ENCODE results near the gene SYPL1.

The SYPL1 gene

DNA sequence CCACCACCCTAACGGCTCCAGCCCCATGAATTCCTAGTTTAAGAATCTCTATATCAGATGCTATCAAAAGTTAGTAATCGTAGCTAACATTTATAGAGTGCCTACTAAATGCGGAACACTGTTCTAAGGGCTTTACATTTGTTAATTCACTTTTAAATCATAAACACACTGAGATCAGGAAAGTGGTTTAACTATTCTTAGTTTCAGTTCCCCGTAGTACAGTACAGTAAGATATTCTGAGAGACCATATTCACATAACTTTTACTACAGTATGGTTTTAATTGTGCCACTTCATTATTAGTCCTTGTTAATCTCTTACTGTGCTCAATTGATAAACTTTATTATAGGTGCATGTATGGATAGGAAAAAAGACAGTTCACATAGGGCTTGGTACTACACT is 22.5 kb downstream of the SYPL1 start:
- no peak for DNase-seq

DNA sequence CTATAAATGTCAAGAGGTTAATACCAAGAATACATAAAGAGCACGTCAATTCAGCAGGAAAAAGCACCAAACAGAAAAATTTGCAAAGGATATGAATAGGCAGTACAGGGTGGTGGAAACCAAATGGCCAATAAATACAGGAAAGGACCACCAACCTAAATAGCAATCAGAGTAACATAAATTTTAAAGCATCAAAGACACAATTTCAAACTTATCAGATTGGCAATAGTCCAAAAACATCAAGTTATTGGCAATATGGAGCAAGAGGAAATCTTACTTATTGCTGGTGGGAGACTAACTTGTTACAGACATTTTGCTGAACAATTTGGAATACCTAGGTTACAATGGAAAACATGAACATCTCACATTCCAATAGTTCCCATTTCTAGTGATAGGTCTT is 24.1 kb downstream of the SYPL1 start:
- DNase-seq, result no peak

- no peak for DNase-seq
These were observed 26.1 kb downstream of the SYPL1 start for GRCh38 chr7:106086062-106086461.

DNA sequence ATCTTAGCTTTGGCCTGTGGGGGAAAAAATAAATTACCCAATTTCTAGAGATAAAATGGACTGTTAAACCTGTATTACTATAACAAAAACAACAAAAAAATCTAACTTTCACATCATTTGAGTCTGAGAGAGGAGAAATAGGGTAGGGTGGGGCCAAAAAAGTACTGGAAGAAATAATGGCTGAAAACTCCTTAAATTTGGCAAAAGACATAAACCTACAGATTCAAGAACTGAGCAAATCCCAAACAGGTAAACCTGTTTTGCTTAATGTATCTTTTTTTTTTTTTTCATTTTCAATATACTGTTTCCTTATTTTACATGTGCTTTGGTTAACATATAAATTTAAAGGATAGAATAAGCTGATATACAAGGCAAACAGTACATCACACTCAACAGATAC is 27.1 kb downstream of the SYPL1 start:
- DNase-seq, result no peak

DNA sequence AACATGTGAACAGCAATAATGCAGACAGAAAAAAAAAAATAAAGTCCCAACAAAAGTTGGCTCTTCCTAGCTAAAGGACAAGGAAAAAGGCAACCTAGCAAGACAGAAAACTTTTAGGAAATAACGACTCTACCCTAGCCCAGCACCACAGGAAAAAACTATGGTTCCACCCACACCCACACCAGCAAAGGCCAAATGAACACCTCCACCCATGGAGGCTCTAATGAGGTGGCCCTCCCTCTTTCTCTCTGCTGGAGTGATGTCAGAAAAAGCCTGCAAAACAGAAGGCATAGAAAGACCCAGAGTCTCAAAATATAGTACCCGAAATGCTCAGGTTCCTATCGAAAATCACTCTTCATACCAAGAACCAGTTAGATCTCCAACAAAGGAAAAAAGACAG is 28.4 kb downstream of the SYPL1 start:
- DNase-seq, result no peak

DNA sequence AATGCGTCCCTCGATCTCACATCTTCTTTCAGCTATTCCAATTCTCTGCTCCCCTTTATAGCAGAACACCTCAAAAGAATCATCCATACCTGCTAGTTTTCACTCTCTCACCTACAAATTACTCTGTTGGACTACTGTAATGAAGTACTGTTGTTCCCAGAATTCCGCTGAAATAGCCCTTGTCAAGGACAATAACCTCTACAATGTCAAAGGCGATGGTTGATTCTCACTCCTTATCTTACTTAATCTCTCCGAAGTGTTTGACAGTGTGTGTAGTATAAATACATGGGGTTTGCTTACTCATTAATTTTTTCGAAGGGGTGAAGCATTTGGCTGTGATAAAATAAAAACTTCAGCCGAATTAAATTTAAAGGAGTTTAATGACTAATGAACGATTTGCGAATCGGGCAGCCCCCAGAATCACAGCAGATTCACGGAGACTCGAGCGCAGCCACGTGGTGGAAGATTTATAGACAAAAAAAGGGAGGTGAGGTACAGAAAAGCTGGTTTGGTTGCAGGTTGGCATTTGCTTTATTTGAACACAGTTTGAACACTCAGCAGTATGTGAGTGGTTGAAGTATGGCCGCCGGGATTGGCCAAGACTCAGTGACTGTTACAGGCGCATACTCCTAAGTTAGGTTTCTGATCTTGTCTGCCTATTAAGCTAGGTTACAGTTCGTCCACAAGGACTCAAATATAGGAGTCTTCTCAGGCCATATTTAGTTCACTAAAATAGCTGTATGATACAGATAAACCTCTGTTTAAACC is 29.8 kb downstream of the SYPL1 start:
- DNase-seq, result no peak

DNA sequence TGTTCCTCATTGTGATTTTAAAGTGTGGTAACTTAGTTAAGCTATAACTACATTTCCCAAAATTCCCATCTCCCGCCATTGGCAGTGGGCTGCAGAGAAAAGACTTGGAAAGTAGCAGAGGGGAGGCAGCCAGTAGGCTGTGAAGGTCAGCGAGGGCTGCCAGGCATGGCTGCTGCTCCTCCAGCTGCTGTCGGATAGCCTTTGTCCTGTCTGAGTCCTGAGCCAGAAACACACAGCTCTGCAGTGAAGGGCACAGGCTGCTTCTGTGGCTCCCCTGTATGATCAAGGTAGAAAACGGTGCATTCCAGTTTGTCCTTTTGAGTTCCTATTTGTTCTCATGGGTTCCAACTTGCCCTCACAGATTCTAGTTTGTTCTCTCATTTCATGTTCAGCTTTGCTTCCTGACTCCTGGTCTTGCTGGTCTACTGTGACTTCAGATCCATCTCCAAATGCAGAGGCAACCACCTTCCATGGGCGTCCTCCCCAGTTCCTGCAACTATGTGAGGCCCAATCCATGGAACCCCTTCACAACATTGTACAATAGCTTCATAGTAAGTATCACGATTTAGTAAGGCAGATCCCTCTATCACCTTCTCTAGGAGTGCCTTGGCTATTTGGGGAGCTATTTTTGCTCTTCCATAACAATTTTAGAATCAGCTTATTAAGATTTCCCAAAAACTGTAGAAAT is 31.7 kb downstream of the SYPL1 start:
- no peak for DNase-seq

DNA sequence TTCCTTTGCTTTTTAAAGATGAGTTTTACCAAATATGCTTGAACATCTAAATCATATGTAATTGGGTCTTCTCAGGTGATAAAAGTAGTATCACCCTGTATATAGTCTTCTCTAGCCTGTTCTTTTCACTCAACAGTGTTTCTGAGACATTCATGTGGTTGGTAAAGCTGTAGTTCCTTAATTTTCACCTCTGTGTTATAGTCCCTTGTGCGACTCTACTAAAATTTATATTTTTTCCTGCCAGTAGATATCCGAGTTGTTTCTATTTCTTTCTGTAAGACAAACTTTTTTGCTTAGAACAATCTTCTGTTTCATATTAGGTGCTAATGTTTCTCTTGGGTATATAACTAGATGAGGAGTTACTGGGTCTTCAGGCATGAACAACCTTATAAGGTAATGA is 35.6 kb downstream of the SYPL1 start:
- no peak for DNase-seq

DNA sequence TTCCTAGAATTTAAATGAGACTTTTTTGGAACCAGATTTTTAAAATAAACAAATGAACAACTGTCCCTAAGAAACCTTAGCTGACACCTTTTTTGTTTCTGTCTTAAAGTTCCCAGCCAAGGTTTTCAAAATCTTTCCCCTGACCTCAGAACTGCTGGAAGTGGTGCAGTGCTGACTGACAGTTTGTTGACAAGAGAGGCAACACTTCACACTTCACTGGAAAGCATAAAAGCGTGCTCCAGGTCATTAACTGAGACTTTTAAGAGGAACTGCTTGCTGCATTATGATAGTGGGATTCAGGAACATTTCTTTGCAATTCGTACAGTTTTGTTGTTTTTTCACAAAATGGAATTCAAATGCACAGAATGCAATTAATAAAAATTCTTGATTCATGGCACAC is 36.2 kb downstream of the SYPL1 start:
- DNase-seq, result no peak

GRCh38 chr7:106074257-106074656 is 37.9 kb downstream of the SYPL1 start:
- no peak for DNase-seq

DNA sequence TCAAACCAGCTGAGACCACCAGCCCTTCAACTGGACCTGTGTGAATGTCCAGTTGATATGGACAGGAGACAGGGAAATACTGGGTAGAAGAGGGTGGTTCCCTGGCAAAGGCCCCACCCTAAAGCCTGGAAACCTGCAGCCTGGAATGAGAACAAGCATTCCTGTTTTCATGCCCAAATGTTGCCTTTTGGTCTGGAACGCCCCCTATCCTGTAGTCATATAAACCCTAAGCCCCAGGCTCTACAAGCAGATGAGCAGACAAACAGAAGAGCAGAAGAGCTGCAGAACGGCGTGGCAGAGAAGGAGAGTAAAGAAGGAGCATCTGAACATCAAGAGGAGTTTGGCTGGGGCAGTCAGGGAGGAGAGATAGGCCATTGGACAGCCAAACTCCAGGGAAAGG is 38.4 kb downstream of the SYPL1 start:
- no peak for DNase-seq

DNA sequence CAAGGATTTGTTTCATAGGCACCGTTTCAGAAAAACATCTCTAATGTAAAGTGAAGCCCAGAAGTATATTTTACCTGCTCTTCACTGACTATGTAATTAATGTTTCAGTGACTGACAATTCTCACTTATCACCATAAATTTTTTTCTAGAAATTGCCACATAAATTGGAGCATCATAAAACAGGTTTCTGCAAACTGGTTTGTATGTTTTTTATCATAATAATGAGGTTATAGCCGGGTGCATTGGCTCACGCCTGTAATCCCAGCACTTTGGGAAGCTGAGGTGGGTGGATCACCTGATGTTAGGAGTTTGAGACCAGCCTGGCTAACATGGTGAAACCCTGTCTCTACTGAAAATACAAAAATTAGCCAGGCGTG is 39.4 kb downstream of the SYPL1 start:
- no peak for DNase-seq

DNA sequence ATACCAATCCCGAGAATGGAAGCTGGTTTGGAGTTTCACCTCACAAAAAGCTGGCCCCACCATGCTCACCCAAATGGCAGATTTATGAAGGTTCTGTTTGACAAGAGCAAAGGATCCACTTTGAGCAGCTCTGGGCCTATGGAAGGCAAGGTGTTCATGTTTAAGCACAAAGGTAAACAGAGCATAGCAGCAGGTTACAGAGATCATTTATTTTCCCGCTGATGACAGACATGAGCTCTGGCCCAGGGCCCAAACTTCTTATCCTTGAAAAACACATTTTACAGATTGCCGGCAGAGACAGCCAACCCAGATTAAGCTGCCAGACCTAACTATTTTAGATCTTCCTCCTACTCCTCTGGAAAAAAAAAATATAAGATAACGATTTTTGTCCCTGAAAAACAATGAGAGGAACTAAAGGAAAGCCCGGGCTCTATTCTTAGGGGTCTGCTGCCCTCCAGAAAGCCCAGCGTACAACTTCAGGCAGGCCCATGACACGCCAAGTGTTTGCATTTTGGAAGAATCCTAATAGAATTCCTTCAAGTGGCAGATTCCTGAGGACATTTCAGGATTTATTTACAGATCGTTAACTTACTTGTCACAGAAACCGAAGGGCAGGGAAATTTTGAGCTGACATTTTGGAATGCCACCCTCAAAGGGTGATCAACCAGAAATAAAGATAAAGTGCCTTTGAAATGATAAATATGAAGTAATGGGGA is 40.0 kb downstream of the SYPL1 start:
- DNase-seq, result no peak

DNA sequence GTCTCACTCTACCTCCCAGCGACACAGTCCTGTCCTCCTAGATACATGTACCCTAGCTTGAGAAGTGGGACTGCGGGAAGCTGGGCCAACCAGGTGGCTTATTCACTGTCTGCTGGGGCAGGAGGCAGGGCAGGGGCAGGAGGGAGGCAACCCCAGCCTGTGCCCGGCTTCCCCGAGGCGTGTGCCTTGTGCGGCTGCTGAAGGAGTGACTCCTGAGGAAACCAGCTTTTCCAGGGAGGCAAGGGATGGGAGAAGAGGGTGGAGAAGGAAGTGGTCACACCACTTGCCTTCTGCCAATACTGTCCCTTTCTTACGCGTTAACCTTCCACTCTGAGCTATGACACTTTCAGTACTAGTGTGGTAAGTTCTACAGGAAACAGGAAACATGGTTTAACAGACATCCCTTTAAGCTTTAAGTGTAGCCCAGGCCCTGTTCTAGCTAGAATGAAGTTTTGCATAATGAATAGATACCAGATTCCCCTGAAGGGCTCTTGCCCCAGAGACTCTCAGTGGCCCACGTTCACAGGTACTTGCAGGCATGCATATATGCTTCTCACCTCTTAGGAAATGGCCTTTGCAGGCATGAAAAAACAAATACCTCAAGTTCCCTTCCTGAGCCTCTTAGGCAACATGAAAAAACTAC is 40.6 kb downstream of the SYPL1 start:
- DNase-seq, result peak; percentile 42

- no peak for DNase-seq
These were observed 41.4 kb downstream of the SYPL1 start for GRCh38 chr7:106070567-106071254.

- no peak for DNase-seq
These were observed 41.9 kb downstream of the SYPL1 start for GRCh38 chr7:106070201-106070551.

DNA sequence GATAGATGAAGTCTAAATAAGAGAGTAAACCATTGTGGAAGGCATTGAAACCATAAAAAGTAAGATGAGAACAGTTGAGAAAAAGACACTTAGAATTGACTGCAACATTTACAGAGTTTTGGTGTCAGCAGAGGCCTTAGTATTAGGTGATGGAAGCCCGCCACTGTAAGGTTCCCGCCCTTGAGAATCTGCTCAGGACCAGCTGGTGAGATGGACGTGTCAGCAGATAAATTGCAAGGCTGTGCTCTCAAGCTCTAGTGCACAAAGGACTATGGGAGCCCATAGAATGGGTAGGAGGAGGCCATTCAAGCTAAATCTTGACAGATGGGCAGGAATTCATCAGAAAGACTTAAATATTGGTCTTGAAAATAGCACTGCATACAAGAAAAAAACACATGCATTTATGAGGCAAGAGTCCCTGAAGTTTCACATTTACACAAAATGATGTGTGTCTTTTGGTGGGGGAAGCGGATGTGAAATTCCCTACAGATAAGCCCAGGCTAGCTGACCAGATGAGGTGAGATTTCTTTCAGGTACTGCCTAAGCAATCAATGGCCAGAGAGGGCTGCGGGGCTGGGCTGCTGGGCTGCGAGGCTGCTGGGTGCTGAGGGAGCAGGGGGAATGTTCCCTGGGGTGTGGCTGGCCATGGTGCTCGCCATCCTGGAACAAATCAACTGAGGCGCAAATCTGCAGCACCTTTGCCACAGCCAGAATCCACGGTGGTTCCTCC is 42.5 kb downstream of the SYPL1 start:
- no peak for DNase-seq

DNA sequence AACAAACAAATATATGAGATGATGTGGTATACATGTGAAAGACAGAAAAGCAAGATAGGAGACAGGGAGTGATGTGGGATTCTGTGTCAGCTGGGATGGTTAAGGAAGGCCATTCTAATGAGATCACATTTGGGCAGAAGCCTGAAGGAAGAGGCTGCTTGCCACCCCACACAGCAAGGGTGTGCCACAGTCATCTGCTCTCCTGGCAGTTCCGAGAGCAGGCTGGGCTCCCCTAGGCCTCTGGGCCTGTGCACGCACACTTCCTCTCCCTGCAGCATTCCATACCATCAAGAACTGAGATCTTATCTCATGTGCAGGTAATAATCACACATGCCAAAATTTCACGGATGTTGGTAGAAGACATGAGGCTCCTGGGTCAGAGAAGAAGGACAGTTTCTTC is 43.1 kb downstream of the SYPL1 start:
- DNase-seq, result no peak

GRCh38 chr7:106068538-106068961 is 43.6 kb downstream of the SYPL1 start:
- no peak for DNase-seq

DNA sequence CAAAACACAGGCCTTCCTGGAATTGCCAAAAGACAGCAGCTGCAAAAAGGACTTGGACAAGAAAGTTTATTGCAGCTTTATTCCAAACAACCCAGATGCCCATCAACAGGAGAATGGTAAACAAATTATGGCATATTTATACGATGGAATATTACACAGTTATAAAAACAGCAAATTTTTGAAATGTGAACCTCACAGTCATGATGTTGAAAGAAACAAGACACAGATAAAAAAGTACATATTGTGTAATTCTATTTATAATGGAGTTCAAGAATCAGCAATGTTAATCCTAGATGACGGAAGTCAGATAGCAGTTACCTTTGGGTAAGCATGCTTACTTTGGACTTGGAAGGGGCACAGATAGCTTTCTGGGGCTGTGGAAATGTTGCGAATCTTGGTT is 44.4 kb downstream of the SYPL1 start:
- no peak for DNase-seq

DNA sequence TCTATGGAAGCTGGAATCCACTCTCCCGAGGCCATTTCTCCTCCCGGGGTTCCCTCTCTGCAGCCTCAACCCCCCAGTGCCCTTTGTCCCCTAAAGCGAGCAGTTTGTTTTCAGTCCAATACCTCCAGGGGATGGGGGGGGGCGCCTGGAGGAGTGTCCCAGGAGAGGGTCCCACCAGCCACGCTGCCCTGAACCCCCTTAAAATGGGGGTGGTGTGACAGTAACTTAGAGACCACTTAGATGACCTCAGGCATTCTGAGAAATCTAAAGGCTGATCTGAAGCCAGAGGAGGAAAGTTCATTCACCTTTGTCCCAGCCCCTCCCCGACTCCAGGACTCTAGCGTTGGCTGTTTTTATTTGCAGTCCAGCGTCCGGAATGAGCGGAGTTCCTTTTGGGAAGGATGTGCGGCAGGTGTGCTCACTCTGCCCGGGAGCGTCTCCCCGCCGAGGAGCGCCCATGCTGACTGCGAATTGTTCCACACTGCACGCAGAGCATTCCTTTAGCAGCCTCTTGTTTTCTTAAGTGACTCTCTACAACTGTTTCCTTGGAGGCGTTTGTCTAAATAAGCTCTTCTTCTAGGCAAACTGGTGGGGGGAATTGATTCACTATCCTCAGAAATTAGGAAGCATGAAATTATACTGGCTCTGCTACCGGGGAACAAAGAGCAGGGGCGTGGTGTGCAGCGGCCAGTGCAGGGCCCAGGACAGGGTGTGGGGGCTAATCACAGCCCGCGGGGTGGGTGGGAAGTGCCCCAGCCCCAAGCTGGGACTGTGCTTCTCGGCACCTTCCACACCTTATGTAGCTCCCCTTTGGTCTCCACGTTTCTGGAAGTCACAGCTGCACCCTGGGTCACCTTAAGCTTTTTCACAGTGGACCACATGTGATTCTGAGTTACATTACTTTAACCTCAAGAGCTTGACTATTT is 46.3 kb downstream of the SYPL1 start:
- no peak for DNase-seq
